ENCODE results near the gene GFI1.
A peak's percentile ranks its signal among the peaks of the same experiment; 100 is the strongest.
"Not testable (repeated sequence)": the region's sequence is repeated elsewhere in the genome, so short reads cannot be mapped to it uniquely, and the experiment has no call there.

GFI1 gene

DNA sequence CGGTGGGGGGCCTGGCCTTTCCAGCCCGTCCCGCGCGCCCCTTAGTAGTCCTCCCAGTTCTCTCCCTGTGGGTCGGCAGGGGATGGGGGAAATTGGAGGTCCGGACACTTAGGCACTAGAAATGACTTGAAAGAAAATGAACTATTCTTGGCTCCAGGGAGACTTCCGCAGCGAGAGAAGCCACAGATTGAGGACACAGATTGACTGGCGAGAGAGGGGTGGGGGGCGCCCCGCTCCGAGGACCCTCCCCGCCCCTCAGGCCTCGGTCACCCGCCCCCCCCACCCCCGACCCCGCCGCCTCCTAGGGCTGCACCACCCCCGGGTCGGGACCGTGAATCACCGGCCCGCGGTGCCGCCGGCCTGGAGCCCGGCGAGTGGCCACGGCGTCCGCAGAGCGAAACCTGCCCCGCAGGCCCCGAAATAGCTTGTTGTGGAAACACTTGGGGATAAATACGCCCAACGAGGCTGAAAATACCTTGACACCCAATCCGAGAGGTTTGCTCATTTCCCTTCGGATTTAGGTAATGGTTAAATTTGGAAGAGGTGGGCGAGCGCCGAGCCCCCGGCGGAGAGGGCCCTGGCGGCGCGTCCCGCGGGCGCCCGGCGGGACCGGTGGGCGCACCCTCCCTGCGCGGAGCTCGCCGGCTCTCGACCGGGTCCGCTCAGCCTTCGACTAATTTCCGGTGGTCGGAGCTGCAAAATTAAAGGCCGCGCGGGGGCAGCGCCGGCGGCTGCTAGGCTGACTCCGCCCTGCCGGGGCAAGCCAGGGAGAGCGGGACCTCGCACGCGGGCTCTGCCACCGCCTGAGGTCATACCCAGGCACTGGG, at the start of gene GFI1:
TSS of gene GFI1 (minus strand) at position 675 of the 827 bp plus-strand sequence. CDS start 3,438 bp downstream, outside the sequence.
- DNase-seq = peak; percentile 11

DNA sequence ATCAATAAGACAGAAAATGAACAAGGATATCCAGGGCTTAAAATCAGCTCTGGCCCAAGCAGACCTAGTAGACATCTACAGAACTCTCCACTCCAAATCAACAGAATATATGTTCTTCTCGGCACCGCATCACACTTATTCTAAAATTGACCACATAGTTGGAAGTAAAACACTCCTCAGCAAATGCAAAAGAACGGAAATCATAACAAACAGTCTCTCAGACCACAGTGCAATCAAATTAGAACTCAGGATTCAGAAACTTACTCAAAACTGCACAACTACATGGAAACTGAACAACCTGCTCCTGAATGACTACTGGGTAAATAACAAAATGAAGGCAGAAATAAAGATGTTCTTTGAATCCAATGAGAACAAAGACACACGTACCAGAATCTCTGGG, 45.6 kb upstream of the GFI1 start:
- DNase-seq = not testable (repeated sequence)

DNA sequence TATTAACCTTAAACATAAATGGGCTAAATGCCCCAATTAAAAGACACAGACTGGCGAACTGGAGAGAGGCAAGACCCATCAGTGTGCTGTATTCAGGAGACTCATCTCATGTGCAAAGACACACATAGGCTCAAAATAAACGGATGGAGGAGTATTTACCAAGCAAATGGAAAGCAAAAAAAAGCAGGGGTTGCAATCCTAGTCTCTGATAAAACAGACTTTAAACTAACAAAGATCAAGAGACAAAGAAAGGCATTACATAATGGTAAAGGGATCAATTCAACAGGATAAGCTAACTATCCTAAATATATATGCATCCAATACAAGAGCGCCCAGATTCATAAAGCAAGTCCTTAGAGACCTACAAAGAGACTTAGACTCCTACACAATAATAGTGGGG, 45.2 kb upstream of the GFI1 start:
- not testable (repeated sequence) for DNase-seq

DNA sequence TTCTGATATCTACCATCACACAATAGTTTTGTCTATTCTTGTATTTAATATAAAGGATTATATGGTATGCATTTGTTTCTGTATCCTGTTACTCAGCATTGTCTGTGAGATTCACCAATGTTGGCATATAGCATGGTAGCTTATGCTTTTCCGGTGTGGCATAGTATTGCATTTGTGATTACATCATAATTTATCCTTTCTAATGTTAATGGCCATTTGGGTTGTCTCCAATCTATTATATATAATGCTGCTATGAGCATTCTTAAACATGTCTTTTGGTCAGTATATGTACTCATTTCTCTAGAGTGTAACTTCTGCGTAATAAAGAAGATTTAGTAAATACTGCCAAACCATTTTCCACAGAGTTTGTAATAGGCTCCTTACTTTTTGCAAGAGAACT, 40.9 kb upstream of the GFI1 start:
- DNase-seq = no peak

DNA sequence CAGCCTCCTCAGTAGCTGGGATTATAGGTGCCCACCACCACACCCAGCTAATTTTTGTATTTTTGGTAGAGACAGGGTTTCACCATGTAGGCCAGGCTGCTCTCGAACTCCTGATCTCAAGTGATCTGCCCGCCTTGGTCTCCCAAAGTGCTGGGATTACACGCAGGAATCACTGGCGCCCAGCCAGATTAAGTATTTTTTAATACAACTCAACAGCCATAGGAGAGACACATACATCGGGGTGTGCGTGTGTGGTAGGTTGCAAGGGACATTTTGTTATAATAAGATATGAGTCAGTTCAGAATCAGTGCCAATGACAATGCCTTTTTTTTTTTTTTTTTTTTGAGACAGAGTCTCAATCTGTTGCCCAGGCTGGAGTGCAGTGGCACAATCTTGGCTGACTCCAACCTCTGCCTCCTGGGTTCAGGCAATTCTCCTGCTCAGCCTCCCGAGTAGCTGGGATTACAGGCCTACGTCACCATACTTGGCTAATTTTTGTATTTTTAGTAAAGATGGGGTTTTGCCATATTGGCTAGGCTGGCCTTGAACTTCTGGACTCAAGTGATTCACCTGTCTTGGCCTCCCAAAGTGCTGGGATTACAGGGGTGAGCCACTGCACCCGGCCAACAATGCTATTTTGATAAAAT, 38.3 kb upstream of the GFI1 start:
- not testable (repeated sequence) for DNase-seq

DNA sequence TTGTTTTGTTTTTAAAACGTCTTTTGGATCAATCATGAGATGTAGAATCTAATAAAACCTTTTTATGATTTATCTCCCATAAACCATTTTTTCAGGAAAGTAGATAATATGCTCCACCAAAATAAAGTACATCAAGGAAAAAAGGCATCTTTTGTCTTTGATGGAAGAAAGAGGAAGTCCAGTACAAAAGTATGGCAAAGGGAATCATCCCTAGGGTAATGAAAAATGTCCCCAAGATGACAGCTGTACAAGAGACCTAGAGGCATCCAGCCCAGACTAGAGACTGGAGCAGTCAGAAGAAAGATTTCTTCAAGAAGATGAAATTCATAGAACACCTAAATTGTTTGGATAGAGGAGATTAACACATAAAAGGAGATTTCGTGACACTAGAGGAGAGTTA, 32.3 kb upstream of the GFI1 start:
- DNase-seq = no peak

DNA sequence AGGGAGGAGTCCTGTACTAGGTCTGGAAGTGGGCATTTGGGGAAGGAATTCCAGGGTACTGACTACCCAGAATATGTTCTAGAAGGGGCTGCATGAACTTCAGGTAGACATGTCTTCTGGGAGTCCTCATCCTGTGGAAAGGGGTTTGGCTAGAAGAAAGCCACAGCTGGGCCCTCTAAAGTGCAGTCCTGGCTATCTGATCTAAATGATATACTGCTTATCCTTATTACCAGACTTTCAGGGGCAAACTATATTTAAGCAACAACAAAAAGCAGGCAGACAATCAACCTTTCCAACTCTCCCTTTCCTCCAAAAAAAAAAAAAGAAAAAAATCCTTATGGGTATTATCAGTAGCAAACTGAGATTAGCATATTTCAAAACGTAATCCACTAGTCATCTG, 29.8 kb upstream of the GFI1 start:
- DNase-seq = no peak

DNA sequence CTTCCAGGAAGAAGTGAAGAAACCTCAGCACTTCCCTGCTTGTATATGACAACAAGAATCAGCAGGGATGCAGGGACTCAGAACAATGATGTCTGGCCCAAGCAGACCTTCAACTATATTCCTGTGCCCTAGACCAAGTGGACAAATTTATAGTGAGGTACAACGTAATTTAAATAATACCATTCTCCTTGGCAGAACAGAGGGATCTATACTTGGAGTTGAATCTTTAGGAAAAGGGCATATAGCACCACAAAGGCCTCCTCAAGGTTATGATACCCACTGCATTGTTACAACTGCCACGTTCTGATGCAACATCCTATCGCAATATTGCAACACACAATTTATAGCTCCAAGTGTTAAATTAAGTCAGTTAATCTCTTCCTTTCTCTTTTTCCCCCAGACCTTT, 29.1 kb upstream of the GFI1 start:
- no peak for DNase-seq

DNA sequence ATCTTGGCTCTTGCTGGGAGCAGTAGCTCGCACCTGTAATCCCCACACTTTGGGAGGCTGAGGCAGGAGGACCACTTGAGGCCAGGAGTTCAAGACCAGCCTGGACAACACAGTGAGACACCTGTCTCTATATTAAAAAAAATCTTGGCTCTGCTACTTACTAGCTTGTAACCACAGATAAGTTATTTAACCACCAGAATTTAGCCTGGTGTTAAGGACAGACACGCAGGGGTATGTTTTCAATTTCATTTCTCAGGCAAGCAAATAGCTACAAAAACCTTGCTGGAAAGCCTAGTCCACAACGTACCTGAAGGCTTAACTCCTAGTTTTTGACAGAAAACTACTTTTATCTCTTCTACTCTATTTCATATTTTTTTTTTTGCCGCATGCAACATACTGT, 24.8 kb upstream of the GFI1 start:
- no peak for DNase-seq

DNA sequence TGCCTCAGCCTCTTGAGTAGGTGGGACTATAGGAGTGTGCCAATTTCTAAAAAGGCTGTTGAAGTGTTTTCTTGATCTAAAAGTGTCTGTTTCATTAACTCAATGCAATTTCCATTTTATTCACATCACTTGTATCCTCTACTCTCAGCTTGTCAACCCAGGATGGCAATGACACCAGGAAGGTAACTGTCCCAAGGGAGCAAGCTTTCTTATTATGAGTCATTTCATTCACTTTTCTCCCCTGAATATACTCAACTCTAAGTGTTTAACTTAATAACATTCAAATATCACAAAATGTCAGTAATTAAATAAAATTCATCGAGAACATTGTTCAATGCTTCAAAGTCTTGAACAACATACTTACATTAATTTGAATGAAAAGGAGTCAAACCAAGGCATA, 22.9 kb upstream of the GFI1 start:
- DNase-seq = no peak

DNA sequence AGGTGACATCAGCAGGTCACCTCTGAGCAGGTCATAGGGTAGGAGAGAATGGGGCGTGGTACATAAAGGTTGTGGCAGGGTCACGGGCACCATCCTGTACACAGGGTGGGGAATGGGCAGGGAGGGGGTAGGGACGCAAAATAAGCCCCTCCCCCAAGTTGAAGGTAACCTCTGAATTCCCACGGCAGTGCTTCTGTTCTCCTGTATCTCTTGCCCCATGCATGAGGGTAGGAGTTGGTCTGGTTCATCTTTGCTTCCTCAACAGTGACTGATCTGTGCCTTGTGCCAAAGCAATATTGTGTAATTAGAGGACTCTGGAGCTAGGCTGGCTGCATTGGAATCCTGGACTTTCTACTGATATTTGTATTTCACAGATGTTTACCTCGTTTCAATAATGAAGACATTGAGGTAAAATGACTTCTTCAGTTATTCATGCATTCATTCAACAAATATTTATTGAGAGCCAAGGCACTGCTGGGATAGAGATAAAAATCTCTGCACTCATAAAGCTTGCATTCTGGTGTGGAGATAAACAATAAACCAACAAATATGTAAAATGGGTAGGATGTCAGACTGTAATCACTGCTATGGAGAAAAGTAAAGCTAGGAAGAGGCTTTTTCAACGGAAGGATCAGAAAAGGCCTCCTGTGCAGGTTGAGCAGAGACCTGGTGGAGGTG, 18.4 kb upstream of the GFI1 start:
- DNase-seq = no peak

DNA sequence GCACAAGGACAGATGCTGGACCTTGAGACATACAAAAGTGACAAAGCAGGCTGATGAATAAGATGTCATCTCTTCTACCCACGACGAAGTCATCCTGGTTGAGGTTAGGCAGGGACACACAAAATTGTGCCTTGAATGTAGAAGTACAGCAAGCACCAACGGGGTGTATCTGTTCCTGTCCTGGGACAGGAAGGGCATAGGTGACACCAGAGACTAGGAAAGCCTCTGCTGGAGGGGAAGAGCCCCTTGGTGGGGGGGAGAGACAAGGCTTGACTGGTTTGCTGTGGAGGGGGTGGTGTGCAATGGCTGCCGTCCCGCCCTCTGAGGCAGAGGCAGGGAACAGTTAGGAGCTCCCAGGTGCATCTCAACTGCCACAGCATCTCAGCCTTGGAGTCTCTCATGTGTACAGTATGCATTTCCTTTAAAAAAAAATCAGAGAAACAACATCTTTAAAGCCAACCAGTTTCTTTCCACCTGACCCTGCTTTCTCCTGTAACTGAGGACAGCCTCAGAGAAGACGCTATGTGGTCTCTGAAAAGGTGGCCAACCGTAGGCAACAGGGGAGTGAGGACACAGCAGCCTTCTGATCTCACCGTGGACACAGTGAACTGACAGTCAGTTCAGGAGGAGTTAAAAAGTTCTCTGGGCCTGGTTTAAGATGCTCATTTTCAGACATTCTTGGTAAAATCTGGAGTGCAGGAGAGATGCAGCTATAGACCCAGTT, 17.7 kb upstream of the GFI1 start:
- no peak for DNase-seq

DNA sequence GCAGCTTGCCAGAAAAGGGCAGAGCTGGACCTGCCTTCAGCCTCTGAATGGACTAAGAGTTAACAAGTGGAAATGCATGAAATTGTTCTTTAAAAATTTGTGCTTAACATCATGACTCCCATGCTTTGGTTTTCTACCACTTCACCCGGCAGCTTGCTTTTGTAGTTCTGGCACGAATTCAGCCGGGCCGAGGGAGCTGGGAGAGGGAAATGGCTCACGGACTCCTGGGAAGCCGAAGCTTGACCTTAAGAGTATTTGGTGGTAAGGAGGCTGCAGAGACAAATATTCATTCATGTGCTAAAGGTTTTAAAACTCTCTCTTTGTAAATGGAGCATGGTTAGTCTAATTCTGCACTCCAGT, 17.2 kb upstream of the GFI1 start:
- no peak for DNase-seq

DNA sequence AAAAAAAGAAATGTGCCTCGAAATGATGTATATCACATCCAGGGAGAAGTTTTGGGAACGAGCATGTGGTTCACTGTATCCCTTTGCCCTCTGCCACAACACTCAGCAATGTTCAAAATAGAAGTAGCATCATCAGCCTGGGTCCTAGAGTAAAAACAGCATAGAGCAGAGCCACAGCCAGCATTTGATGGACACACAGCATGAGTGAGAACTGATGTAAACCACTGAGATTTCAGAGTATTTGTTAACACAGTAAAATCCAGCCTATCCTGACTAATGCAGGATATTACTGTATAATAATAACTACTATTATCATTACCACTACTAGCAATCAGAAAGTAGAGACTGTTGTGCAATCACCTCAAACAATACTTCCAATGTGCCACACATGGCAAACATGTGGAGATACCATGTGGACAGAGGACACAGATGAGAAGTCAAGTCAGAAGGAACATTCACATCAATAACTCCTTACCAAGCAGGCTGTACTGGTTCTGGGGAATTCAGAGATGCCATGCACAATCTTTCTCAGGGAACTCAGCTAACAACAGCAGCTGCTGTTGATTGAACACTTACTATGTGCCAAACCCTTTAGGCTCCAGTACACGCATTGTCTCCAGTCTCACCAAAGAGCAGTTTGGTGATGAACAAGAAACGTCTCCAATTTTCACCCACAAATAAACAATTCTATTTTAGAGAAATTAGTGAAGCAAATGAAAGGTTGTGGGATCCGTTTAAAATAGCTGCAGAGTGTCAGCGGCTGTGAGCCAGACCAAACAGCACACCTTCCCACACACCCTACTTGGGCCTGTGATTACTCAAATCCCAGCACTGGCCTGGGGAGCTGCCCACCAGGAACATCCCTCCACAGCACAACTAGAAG, 16.6 kb upstream of the GFI1 start:
- DNase-seq = no peak

DNA sequence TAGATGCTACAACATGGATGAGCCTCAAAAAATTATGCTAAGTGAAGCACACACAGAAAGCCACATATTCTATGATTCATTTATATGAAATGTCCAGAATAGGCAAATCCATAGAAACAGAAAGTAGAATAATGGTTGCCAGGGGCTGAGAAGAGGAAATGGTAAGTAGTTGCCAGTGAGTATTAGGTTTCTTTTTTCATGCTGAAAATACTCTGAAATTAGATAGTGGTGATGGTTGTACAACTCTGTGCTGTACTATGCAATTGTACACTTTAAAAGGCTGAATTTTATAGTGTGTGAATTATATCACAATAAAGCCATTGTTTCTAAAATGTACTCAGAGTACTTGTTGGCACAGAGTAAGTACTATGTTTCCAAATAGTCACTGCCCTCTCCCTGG, 15.5 kb upstream of the GFI1 start:
- DNase-seq = no peak

DNA sequence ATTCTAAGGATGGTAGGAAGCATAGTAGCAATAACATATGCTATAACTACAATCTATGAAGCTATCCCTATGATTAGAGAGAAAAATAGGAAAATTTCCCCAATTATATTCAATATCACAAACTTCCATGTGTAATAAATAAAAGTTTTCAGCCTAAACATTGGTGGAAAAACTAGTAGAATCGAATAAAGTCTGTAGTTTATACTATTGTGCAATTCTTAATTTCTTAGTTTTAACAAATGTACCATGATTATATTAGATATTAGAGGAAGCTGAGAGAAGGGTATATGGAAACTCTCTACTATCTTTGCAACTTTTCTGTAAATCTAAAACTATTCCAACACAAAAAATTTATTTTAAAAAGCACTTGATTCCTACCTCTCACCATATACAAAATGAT, 13.8 kb upstream of the GFI1 start:
- DNase-seq = no peak

DNA sequence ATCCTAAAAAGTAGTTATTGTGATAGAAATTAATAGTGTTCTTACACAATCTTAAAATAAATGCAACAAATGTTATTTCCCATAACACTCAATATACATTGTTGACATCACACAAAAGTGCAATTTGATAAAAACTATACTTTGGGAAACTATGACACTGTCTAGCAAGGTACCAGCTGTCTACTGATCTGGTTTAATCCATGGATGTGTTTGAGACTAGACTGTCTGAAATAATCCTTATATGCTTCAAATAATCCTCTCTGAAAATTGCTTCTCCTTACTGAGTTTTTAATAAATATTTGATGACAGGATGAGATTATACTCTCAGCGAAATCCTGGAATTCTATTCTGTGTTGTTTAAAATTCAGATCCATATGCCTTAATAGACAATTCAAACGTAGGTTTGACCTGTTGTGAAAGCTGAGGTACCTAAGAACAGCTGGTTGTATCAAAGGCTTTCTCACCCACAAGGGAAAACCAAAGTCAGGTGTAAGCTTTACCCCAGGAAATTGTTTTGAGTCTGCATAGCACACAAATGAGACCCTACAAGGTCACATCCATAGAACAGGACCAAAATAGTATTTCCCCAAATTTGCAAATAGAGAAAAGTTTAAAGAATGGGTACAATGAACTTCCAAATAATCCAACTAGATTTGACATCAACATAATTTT, 8.8 kb upstream of the GFI1 start:
- DNase-seq = no peak

DNA sequence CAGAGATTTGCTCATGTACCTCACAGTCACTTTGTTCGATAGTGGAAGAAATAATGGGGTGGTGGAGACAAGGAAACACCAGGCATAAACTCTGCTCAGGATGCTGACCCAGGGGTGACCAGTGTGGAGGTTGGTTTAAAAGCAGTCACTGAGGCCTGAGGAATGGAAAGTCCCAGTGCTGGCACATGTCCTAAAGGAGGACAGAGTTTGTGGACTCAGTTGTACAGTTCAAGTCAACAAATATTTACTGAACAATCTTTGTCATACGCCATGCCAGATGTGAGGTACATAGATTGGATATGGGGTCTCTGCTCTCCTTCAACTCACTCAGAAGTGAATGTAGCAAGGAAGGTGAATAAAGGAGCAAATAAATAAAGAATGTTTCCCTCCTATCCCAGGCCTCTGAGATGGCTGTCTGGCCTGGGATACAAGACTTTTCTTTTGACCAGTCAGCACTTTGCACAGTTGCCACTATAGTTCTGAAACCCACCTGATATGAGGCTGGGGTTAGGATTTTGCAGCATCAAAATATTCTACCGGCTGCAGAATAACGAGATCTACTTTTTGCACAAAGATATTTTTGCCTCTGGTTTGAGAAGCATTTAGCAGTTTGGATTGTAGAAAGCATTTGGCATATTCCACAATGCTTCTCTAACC, 7.9 kb upstream of the GFI1 start:
- no peak for DNase-seq

DNA sequence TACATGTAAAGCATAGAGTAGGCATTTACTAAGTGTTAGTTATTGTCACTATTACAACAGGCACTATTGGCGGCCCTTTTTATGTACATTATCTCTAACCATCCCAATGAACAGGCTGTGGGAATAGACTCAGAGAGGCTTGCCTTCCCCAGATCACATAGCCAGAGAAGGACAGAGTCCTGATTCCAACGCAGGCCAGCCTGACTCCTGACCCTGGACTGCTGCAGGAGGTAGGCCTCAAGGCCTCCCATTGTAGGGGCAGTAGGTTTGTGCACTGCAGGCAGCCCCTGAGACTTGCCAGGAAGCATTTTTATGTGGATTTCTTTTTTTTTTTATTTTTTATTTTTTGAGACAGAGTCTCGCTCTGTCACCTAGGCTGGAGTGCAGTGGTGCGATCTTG, 6.4 kb upstream of the GFI1 start:
- DNase-seq = no peak

DNA sequence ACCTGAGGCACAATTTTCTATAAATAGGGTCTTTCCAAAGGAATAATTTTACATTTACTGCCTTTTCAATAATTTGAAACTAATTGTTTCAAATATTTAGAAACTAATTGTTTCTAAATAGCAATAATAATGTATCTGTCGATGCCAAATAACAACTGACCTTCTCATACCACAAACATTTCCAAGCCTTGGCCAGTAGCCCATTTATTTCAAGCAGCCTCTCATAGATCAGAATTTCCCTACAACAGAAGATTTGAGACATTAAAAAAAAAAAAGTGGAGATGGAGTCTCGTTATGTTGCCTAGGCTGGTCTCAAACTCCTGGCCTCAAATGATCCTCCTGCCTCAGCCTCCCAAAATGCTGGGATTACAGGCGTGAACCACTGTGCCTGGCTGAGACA, 2.1 kb upstream of the GFI1 start:
- DNase-seq = no peak

DNA sequence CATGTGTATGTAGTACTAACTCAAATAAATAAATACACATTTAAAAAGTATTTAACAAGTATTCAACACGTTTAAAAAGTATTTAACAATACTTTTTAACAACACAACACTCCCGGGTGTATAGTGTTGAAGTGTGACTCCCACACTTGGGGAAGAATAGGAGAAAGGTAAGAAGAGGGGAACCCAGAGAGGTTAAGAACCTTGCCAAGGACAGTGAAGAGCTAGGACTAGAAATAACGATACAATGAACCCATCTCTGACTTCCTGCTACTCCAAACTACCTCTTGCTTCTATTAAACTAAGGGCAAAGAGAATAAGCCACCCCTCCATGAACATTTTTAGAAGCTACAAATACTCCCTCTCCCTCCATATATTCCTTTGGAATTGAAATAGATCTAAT, 1.7 kb upstream of the GFI1 start:
- no peak for DNase-seq

Data from NCI-H69 (cell line).